GM23248 (cell line): ENCODE data around the gene OOSP3. TPM values are rescaled to one million over a fixed set of nuclear protein-coding genes. Genes with fewer than 3 reads are reported as not detected.
"Not testable (repeated sequence)": the region's sequence is repeated elsewhere in the genome, so short reads cannot be mapped to it uniquely, and the experiment has no call there.

Experiments used
- DNase-seq: peaks from one replicate; pipeline ENCODE4 v3.0.0-alpha.2; 2015
- H2AFZ ChIP-seq: fragments of 200-600 bp; sonication (generic); 2 replicates; pipeline ENCODE4 v1.6.1; 2016; ENCODE audit warnings: antibody characterized with exemption
- H3F3A ChIP-seq: fragments of 200-600 bp; sonication (generic); 2 replicates; pipeline ENCODE4 v1.6.1; 2016; ENCODE audit warnings: mild to moderate bottlenecking, antibody characterized with exemption, mixed run types; ENCODE audit not compliant: insufficient read depth
- H3K27ac ChIP-seq: fragments of 200-600 bp; sonication (generic); 2 replicates; pipeline ENCODE4 v1.5.1; 2016; ENCODE audit warnings: mild to moderate bottlenecking
- H3K27me3 ChIP-seq: fragments of 200-600 bp; sonication (generic); replicated peaks from 2 replicates; pipeline ENCODE4 v1.6.1; 2016; ENCODE audit warnings: mild to moderate bottlenecking; ENCODE audit not compliant: insufficient read depth
- H3K36me3 ChIP-seq: fragments of 200-600 bp; sonication (generic); 2 replicates; pipeline ENCODE4 v1.6.1; 2016; ENCODE audit warnings: low read depth, mild to moderate bottlenecking
- H3K4me1 ChIP-seq: fragments of 200-600 bp; sonication (generic); 2 replicates; pipeline ENCODE4 v1.6.1; 2016; ENCODE audit warnings: mild to moderate bottlenecking; ENCODE audit not compliant: insufficient read depth
- H3K4me2 ChIP-seq: fragments of 200-600 bp; sonication (generic); one replicate; pipeline ENCODE4 v1.6.1; 2016; ENCODE audit warnings: mild to moderate bottlenecking; ENCODE audit not compliant: unreplicated experiment
- H3K4me3 ChIP-seq: fragments of 200-600 bp; sonication (generic); 2 replicates; pipeline ENCODE4 v1.5.1; 2016; ENCODE audit warnings: mild to moderate bottlenecking
- H3K79me2 ChIP-seq: fragments of 200-600 bp; sonication (generic); 2 replicates; pipeline ENCODE4 v1.6.1; 2016; ENCODE audit warnings: mild to moderate bottlenecking; ENCODE audit not compliant: insufficient read depth
- H3K9ac ChIP-seq: fragments of 200-600 bp; sonication (generic); 2 replicates; pipeline ENCODE4 v1.6.1; 2016; ENCODE audit warnings: mild to moderate bottlenecking
- H3K9me2 ChIP-seq: fragments of 200-600 bp; sonication (generic); 2 replicates; pipeline ENCODE4 v1.6.1; 2016; ENCODE audit warnings: mixed run types, mild to moderate bottlenecking, moderate library complexity; ENCODE audit not compliant: insufficient read depth
- H3K9me3 ChIP-seq: fragments of 200-600 bp; sonication (generic); one replicate; pipeline ENCODE4 v1.6.1; 2017; ENCODE audit warnings: low read depth
- H4K20me1 ChIP-seq: fragments of 200-600 bp; sonication (generic); 2 replicates; pipeline ENCODE4 v1.6.0; 2016; ENCODE audit not compliant: insufficient read depth
- EZH2 ChIP-seq: fragments of 200-600 bp; sonication (generic); IDR thresholded peaks from 2 replicates; pipeline ENCODE4 v1.6.1; 2018; ENCODE audit warnings: antibody characterized with exemption, mild to moderate bottlenecking; ENCODE audit not compliant: insufficient read depth, poor library complexity, severe bottlenecking
- EZH2phosphoT487 ChIP-seq: fragments of 200-600 bp; sonication (generic); IDR thresholded peaks from 2 replicates; pipeline ENCODE4 v1.6.1; 2018; ENCODE audit warnings: antibody characterized with exemption, moderate library complexity, mild to moderate bottlenecking, low read depth; ENCODE audit not compliant: insufficient read depth
- WGBS, 2 experiments: methylation state at CpG; one replicate each; pipeline ENCODE4 v1.1.6; 2015 to 2017; ENCODE audit warnings: low lambda C conversion rate in 2 of 2, low coverage in 1 of 2; ENCODE audit errors: missing lambda C conversion rate in 2 of 2; 5-methylcytosine and 5-hydroxymethylcytosine counted together
- in situ Hi-C: fragments of 300-500 bp; cut with MboI; formaldehyde crosslinking; loops from 2 replicates; pipeline ENCODE4 v1.15.0; 2020
- polyA plus RNA-seq: library from polyadenylated mRNA; unstranded; fragments of >200 nt; fragmentation: Nextera tagmentation; extraction: Ambion mirVana; gene quantifications from 2 replicates; pipeline ENCODE4 v1.2.1, GENCODE V29; 2016
- total RNA-seq: library from RNA; depleted of rRNA; stranded (reverse); fragments of >200 nt; shearing (Covaris generic); gene quantifications from 2 replicates; pipeline ENCODE4 v1.2.3, GENCODE V29; 2014

The OOSP3 gene
- total and polyA plus RNA-seq, 2 experiments from 2014 or later = not detected

- Histone ChIP-seq H3K9ac (no peak overlapping the region), H2AFZ (no peak overlapping the region), H3K4me1 (no peaks in the 10 kb centered on the region), H3K9me2 (no peaks in the 10 kb centered on the region), H3K4me2 (no peak overlapping the region), H3K27ac (no peak overlapping the region), H4K20me1 (no peaks in the 10 kb centered on the region), H3K9me3 (no peaks in the 10 kb centered on the region), H3F3A (no peaks in the 10 kb centered on the region), H3K36me3 (no peaks in the 10 kb centered on the region), H3K4me3 (no peak overlapping the region), H3K27me3 (no peaks in the 10 kb centered on the region), H3K79me2 (no peaks in the 10 kb centered on the region)
- DNase-seq = no peak
- TF ChIP-seq EZH2phosphoT487 = no peak
- no peak for TF ChIP-seq EZH2
- WGBS, 2 experiments = 0 to 2% methylated on average over 2 of the region's 2 CpGs
- in situ Hi-C loops = no loop called here
Measured at GRCh38 chr11:59849129-59849528, 29.5 kb upstream of the OOSP3 start.

GRCh38 chr11:59849551-59849950 is 29.0 kb upstream of the OOSP3 start:
- H3K4me2 ChIP-seq, H3K4me3 ChIP-seq, H3K9me2 ChIP-seq, H2AFZ ChIP-seq, H3K79me2 ChIP-seq, H3K9ac ChIP-seq, H3F3A ChIP-seq, H3K4me1 ChIP-seq, H3K27me3 ChIP-seq, in situ Hi-C loops, H4K20me1 ChIP-seq, H3K27ac ChIP-seq, H3K36me3 ChIP-seq, H3K9me3 ChIP-seq, DNase-seq: not testable (repeated sequence)
- WGBS, 2 experiments = 17 to 23% methylated on average over 2 of the region's 2 CpGs

GRCh38 chr11:59851416-59851815 is 27.2 kb upstream of the OOSP3 start:
- H3K36me3 ChIP-seq, H3K4me1 ChIP-seq, H4K20me1 ChIP-seq, in situ Hi-C loops, H3K9me3 ChIP-seq, H3K79me2 ChIP-seq, H3K9me2 ChIP-seq, H3K9ac ChIP-seq, H3F3A ChIP-seq, H3K27ac ChIP-seq, H3K4me2 ChIP-seq, H3K27me3 ChIP-seq, DNase-seq, H2AFZ ChIP-seq, H3K4me3 ChIP-seq: not testable (repeated sequence)
- WGBS, 2 experiments = 44 to 50% methylated on average over 5 of the region's 5 CpGs

- Histone ChIP-seq H3K79me2 (no peaks in the 10 kb centered on the region), H3K36me3 (no peaks in the 10 kb centered on the region), H3K9me3 (no peaks in the 10 kb centered on the region), H3F3A (no peaks in the 10 kb centered on the region), H3K27ac (no peak overlapping the region), H3K4me3 (no peak overlapping the region), H2AFZ (no peak overlapping the region), H3K4me2 (no peak overlapping the region), H3K4me1 (no peaks in the 10 kb centered on the region), H3K9ac (no peak overlapping the region), H3K27me3 (no peaks in the 10 kb centered on the region; the same call in 1 of the 2 replicates), H4K20me1 (no peaks in the 10 kb centered on the region), H3K9me2 (no peaks in the 10 kb centered on the region)
- WGBS, 2 experiments = 0 to 8% methylated on average over 2 of the region's 2 CpGs
- in situ Hi-C loops = no loop called here
- DNase-seq = no peak
- TF ChIP-seq EZH2 = no peak
Measured at GRCh38 chr11:59854871-59855270, 23.7 kb upstream of the OOSP3 start.
